Activated CD4-positive, alpha-beta T cell treated with anti-CD3 and anti-CD28 coated beads, Interleukin-2, amount 50 U/mL, for 1 hour (primary cell): Measurements from ENCODE around the gene KCNA1.

Experiments used
- DNase-seq: peaks from one replicate; pipeline ENCODE4 v3.0.0-alpha.2; 2020

The KCNA1 gene

GRCh38 chr12:4961311-4961710, 51.6 kb downstream of the KCNA1 start:
- DNase-seq: no peak

GRCh38 chr12:4962539-4963486, 53.1 kb downstream of the KCNA1 start:
- no peak for DNase-seq
